Nephron (organoid): ENCODE data around the gene POLR2L.

Source experiments
- H3K27ac Mint-ChIP-seq, 3 experiments: 2 replicates each; pipeline ENCODE4 v1.8.0; 2020; ENCODE audit warnings: mixed read lengths in 3 of 3, mild to moderate bottlenecking in 2 of 3, moderate library complexity in 1 of 3
- H3K27me3 Mint-ChIP-seq: 2 replicates; pipeline ENCODE4 v1.8.0; 2021; ENCODE audit warnings: low read depth, mild to moderate bottlenecking, moderate library complexity, mixed read lengths
- H3K36me3 Mint-ChIP-seq: 2 replicates; pipeline ENCODE4 v1.8.0; 2020; ENCODE audit warnings: low read depth, mixed read lengths
- H3K4me1 Mint-ChIP-seq: 2 replicates; pipeline ENCODE4 v1.8.0; 2020; ENCODE audit warnings: mixed read lengths
- H3K4me3 Mint-ChIP-seq, 3 experiments: 2 replicates each; pipeline ENCODE4 v1.8.0; 2020; ENCODE audit warnings: mild to moderate bottlenecking in 3 of 3, mixed read lengths in 3 of 3, moderate library complexity in 2 of 3
- H3K9me3 Mint-ChIP-seq: 2 replicates; pipeline ENCODE4 v1.8.0; 2020; ENCODE audit warnings: mixed read lengths
- CTCF ChIP-seq, 3 experiments: fragments of 200-600 bp; sonication (generic); IDR thresholded peaks; one replicate each; pipeline ENCODE4 v1.5.0; 2021; ENCODE audit warnings: antibody characterized with exemption in 3 of 3; ENCODE audit not compliant: unreplicated experiment in 3 of 3

The POLR2L gene

GRCh38 chr11:796565-797295 is 45.6 kb downstream of the POLR2L start:
- H3K9me3 Mint-ChIP-seq: no peaks in the 10 kb centered on the region
- no peak for TF ChIP-seq CTCF (IDR thresholded peaks at IDR 0.05; ENCODE audit: unreplicated experiment in 3 of 3)

GRCh38 chr11:795634-796564 is 46.4 kb downstream of the POLR2L start:
- Mint-ChIP-seq H3K4me3 (peak overlapping the region; percentile 91 to 95 (median 94)), H3K27me3 (no peaks in the 10 kb centered on the region), H3K27ac (peak overlapping the region; percentile 87 to 94 (median 89)), H3K36me3 (peaks cover 3% of the 10 kb centered on the region), H3K4me1 (peaks cover 14% of the 10 kb centered on the region), H3K9me3 (no peaks in the 10 kb centered on the region)
- no peak for TF ChIP-seq CTCF (IDR thresholded peaks at IDR 0.05; ENCODE audit: unreplicated experiment in 3 of 3)

More at GRCh38 chr11:796565-797295, 45.6 kb downstream of the POLR2L start:
- Mint-ChIP-seq H3K36me3 (no peaks in the 10 kb centered on the region), H3K4me1 (peaks cover 14% of the 10 kb centered on the region), H3K27me3 (no peaks in the 10 kb centered on the region), H3K4me3 (peak overlapping the region; percentile 91 to 95 (median 94)), H3K27ac (peak overlapping the region; percentile 87 to 98 (median 94))

GRCh38 chr11:794766-795633 is 47.3 kb downstream of the POLR2L start:
- TF ChIP-seq CTCF (IDR thresholded peaks at IDR 0.05; ENCODE audit: unreplicated experiment in 3 of 3): no peak
- H3K27me3 Mint-ChIP-seq: no peaks in the 10 kb centered on the region
- no peaks in the 10 kb centered on the region for H3K9me3 Mint-ChIP-seq
- peak overlapping the region; percentile 41 to 59 (median 55) for H3K4me3 Mint-ChIP-seq
- peaks cover 14% of the 10 kb centered on the region for H3K4me1 Mint-ChIP-seq
- H3K36me3 Mint-ChIP-seq: peaks cover 3% of the 10 kb centered on the region
- H3K27ac Mint-ChIP-seq: no peak overlapping the region

- no peaks in the 10 kb centered on the region for H3K9me3 Mint-ChIP-seq
- peak overlapping the region; percentile 25 to 46 (median 40) for H3K4me3 Mint-ChIP-seq
- H3K36me3 Mint-ChIP-seq: peaks cover 3% of the 10 kb centered on the region
- H3K27me3 Mint-ChIP-seq: no peaks in the 10 kb centered on the region
- no peak for TF ChIP-seq CTCF (IDR thresholded peaks at IDR 0.05; ENCODE audit: unreplicated experiment in 3 of 3)
- H3K4me1 Mint-ChIP-seq: peaks cover 14% of the 10 kb centered on the region
- H3K27ac Mint-ChIP-seq: peak overlapping the region in 1 of 3 experiments; percentile 31
Observed at GRCh38 chr11:794013-794765, 48.1 kb downstream of the POLR2L start.

GRCh38 chr11:793556-793955 is 48.8 kb downstream of the POLR2L start:
- Mint-ChIP-seq H3K4me3 (no peak overlapping the region), H3K27ac (no peak overlapping the region), H3K4me1 (peaks cover 14% of the 10 kb centered on the region), H3K9me3 (no peaks in the 10 kb centered on the region), H3K27me3 (no peaks in the 10 kb centered on the region), H3K36me3 (peaks cover 3% of the 10 kb centered on the region)
- TF ChIP-seq CTCF (IDR thresholded peaks at IDR 0.05; ENCODE audit: unreplicated experiment in 3 of 3): no peak
